ENCODE results near the gene LMX1B.

Gene LMX1B

DNA sequence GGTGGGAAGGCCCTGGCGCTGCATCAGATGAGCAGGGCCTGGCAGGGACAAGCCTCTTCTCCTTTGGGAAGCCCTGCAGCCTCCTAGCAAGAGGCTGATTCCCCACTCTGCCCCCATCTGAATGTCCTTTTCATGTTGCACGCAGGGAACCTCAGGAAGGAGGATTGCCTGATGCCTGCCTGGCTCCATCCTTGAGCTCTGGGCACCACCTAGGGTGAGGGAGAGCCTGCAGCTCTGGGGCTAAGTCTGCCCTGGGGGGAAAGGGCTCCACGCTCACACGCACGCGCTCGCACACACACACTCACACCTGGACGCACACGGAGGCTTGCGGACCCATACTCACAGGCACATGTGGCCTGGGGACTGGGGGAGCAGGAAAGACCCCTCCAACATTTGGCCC is 86.6 kb downstream of the LMX1B start:
- no peak overlapping the region for H3K18ac ChIP-seq (ENCODE audit: low read length)
- no peak overlapping the region for H3K4ac ChIP-seq (ENCODE audit: low read depth, low read length)
- no peak overlapping the region for H3K4me2 ChIP-seq (ENCODE audit: low read length)
- H3K27me3 ChIP-seq (ENCODE audit: insufficient read depth, low read length), result no peaks in the 10 kb centered on the region
- H4K12ac ChIP-seq (ENCODE audit: low read depth, low read length), result no peak overlapping the region
- no peak overlapping the region for H4K8ac ChIP-seq (ENCODE audit: low read depth, low read length)
- H3K4me1 ChIP-seq (ENCODE audit: control insufficient read depth in 1 of 2, insufficient read depth in 2 of 2, low read length in 2 of 2), result peaks cover 5 to 11% of the 10 kb centered on the region in 2 experiments
- H3K9ac ChIP-seq (ENCODE audit: low read length), result no peak overlapping the region
- H2BK12ac ChIP-seq (ENCODE audit: low read length), result no peak overlapping the region
- no peak overlapping the region for H2AK5ac ChIP-seq (ENCODE audit: low read length)
- no peaks in the 10 kb centered on the region for H3K9me3 ChIP-seq (ENCODE audit: insufficient read depth, low read depth, low read length)
- H2BK5ac ChIP-seq (ENCODE audit: low read depth, low read length, poor library complexity), result no peak overlapping the region
- no peaks in the 10 kb centered on the region for H3K79me1 ChIP-seq (ENCODE audit: low read length)
- H3K79me2 ChIP-seq (ENCODE audit: control insufficient read depth, insufficient read depth, low read length, poor library complexity), result no peaks in the 10 kb centered on the region
- DNase-seq, result no peak
- no peak overlapping the region for H3K14ac ChIP-seq (ENCODE audit: low read length)
- WGBS (ENCODE audit: extremely low coverage, insufficient coverage, insufficient read length), result no CpG with 5 or more reads among the region's 10 CpGs
- H2AFZ ChIP-seq (ENCODE audit: insufficient read depth, low read length, poor library complexity), result no peak overlapping the region
- H3K23ac ChIP-seq (ENCODE audit: low read length), result no peak overlapping the region
- H4K91ac ChIP-seq (ENCODE audit: low read depth, low read length), result no peak overlapping the region
- no peaks in the 10 kb centered on the region for H3K36me3 ChIP-seq (ENCODE audit: control insufficient read depth in 1 of 2, insufficient read depth in 2 of 2, low read length in 2 of 2)
- no peak overlapping the region for H3K27ac ChIP-seq (ENCODE audit: low read depth, low read length)
- H2BK120ac ChIP-seq (ENCODE audit: insufficient read depth, low read length, poor library complexity), result no peak overlapping the region
- no peak overlapping the region for H3K4me3 ChIP-seq (ENCODE audit: low read depth, low read length)

DNA sequence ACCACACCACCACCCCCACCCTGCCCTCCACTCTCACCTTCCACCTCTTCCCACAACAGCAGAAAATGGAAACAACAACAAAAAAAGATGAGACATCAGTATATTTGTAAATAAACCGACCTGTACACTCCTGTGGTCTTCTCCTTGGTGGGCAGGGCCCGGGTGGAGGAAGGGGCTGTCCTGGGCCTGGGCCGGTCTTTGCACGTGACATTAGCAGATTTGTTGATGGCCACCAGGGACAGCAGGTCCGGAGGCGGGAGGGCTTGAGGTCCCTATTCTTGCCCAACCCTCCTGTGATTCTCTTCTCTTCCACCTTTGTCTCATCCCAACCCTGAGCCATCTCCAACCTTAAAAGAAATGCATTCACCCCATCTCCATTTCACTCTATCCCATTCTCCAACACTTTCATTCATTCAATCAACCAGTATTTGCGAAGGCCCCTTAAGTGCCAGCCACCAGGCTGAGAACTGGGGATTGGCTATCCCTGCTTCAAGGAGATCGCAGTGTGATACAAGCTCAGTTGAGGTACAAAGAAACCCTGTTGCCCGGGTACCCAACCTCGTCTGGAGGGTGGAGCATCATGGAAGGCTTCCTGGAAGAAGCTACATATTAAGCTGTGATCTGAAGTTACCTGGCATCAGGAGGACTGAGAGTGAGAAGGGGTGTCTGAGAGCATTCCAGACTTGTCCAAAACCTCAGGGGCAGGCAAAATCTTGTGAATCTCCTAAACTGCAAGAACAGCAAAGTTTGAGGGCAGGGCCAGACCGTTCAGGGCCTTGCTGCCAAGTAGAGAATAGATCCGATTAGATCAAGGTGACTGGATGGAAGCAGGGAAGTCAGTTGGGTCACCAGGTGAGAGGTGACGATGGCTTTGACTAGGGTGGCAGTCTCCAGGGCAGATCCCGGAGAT is 87.4 kb downstream of the LMX1B start:
- Histone ChIP-seq H2AK5ac (ENCODE audit: low read length) (no peak overlapping the region), H3K27me3 (ENCODE audit: insufficient read depth, low read length) (no peaks in the 10 kb centered on the region), H2AFZ (ENCODE audit: insufficient read depth, low read length, poor library complexity) (no peak overlapping the region), H2BK120ac (ENCODE audit: insufficient read depth, low read length, poor library complexity) (no peak overlapping the region), H3K14ac (ENCODE audit: low read length) (no peak overlapping the region), H3K4me2 (ENCODE audit: low read length) (no peak overlapping the region), H3K18ac (ENCODE audit: low read length) (no peak overlapping the region), H3K4me1 (ENCODE audit: control insufficient read depth in 1 of 2, insufficient read depth in 2 of 2, low read length in 2 of 2) (peaks cover 5 to 11% of the 10 kb centered on the region in 2 experiments), H3K9me3 (ENCODE audit: insufficient read depth, low read depth, low read length) (peaks cover 2% of the 10 kb centered on the region), H3K27ac (ENCODE audit: low read depth, low read length) (no peak overlapping the region), H4K8ac (ENCODE audit: low read depth, low read length) (no peak overlapping the region), H3K4ac (ENCODE audit: low read depth, low read length) (no peak overlapping the region), H3K9ac (ENCODE audit: low read length) (no peak overlapping the region), H3K36me3 (ENCODE audit: control insufficient read depth in 1 of 2, insufficient read depth in 2 of 2, low read length in 2 of 2) (no peaks in the 10 kb centered on the region), H3K79me2 (ENCODE audit: control insufficient read depth, insufficient read depth, low read length, poor library complexity) (no peaks in the 10 kb centered on the region), H4K12ac (ENCODE audit: low read depth, low read length) (no peak overlapping the region), H3K4me3 (ENCODE audit: low read depth, low read length) (no peak overlapping the region), H3K23ac (ENCODE audit: low read length) (no peak overlapping the region), H2BK12ac (ENCODE audit: low read length) (no peak overlapping the region), H2BK5ac (ENCODE audit: low read depth, low read length, poor library complexity) (no peak overlapping the region), H3K79me1 (ENCODE audit: low read length) (no peaks in the 10 kb centered on the region), H4K91ac (ENCODE audit: low read depth, low read length) (no peak overlapping the region)
- no CpG with 5 or more reads among the region's 14 CpGs for WGBS (ENCODE audit: extremely low coverage, insufficient coverage, insufficient read length)
- DNase-seq, result no peak

DNA sequence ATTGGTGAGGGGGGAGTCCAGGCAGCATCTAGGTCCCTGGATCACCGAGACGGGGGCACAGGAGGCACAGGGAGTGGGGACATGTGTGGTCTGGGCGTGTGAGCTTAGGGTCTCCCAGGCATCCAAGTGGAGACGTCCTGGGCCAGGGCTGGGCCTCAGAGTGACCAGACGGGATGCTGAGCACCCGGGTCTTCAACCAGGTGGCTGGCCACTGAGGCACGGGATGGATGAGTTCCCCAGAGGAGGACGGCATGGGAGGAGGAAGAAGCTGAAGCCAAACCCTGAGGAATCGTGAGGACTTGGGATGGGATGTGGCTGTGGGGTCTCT is 88.0 kb downstream of the LMX1B start:
- Histone ChIP-seq H3K36me3 (ENCODE audit: control insufficient read depth in 1 of 2, insufficient read depth in 2 of 2, low read length in 2 of 2) (no peaks in the 10 kb centered on the region), H3K4ac (ENCODE audit: low read depth, low read length) (no peak overlapping the region), H2BK5ac (ENCODE audit: low read depth, low read length, poor library complexity) (no peak overlapping the region), H2BK12ac (ENCODE audit: low read length) (no peak overlapping the region), H2AFZ (ENCODE audit: insufficient read depth, low read length, poor library complexity) (no peak overlapping the region), H4K12ac (ENCODE audit: low read depth, low read length) (no peak overlapping the region), H3K9me3 (ENCODE audit: insufficient read depth, low read depth, low read length) (peaks cover 2% of the 10 kb centered on the region), H3K9ac (ENCODE audit: low read length) (no peak overlapping the region), H3K27ac (ENCODE audit: low read depth, low read length) (no peak overlapping the region), H3K79me1 (ENCODE audit: low read length) (no peaks in the 10 kb centered on the region), H3K4me2 (ENCODE audit: low read length) (no peak overlapping the region), H3K79me2 (ENCODE audit: control insufficient read depth, insufficient read depth, low read length, poor library complexity) (no peaks in the 10 kb centered on the region), H4K8ac (ENCODE audit: low read depth, low read length) (no peak overlapping the region), H3K4me3 (ENCODE audit: low read depth, low read length) (no peak overlapping the region), H4K91ac (ENCODE audit: low read depth, low read length) (no peak overlapping the region), H3K4me1 (ENCODE audit: control insufficient read depth in 1 of 2, insufficient read depth in 2 of 2, low read length in 2 of 2) (peaks cover 5 to 11% of the 10 kb centered on the region in 2 experiments), H3K18ac (ENCODE audit: low read length) (no peak overlapping the region), H2AK5ac (ENCODE audit: low read length) (no peak overlapping the region), H3K23ac (ENCODE audit: low read length) (no peak overlapping the region), H3K27me3 (ENCODE audit: insufficient read depth, low read length) (no peaks in the 10 kb centered on the region), H3K14ac (ENCODE audit: low read length) (no peak overlapping the region), H2BK120ac (ENCODE audit: insufficient read depth, low read length, poor library complexity) (no peak overlapping the region)
- WGBS (ENCODE audit: extremely low coverage, insufficient coverage, insufficient read length), result no CpG with 5 or more reads among the region's 9 CpGs
- no peak for DNase-seq

DNA sequence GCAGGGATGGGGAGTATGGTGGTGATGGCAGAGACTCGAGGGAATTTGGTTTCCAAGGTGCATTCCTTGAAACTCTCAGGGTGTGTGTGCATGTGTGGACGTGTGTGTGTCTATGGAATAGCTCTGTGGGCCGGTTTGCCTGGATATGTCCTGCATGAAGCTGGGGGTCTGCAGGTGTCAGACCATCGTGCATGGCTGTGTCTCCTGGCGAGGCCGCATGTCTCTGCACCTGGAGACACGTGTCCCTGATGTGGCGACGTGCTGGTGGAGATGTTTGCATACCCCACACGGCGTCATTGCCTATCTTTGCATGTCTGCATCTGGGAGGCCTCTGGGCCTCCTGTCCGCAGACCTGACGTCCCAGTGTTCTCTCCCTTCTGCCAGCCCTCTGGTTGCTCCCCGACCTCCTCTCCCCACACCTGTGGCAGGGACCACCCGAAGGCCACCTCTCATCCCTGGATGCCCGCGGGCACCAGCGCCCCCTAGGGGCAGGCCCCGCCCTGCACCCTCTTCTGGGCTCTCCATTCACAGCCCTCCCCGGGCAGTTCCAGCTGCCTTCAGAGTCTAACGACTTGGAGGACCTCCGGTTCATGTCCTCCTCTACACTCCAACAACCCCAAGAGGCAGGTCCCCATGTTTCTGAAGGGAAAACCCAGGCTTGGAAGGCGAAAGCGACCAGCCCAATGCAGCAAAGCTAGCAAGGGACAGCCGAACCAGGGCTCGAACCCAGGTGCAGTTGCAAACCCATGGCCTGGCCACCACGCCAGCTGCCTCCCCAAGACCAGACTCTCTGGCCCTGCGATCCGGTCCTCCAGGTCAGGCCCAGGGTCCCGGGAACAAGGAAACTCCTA is 88.6 kb downstream of the LMX1B start:
- H2BK120ac ChIP-seq (ENCODE audit: insufficient read depth, low read length, poor library complexity), result no peak overlapping the region
- H3K23ac ChIP-seq (ENCODE audit: low read length), result no peak overlapping the region
- no peak overlapping the region for H2AFZ ChIP-seq (ENCODE audit: insufficient read depth, low read length, poor library complexity)
- H3K27me3 ChIP-seq (ENCODE audit: insufficient read depth, low read length), result no peaks in the 10 kb centered on the region
- no peak overlapping the region for H3K4me3 ChIP-seq (ENCODE audit: low read depth, low read length)
- no peak overlapping the region for H2AK5ac ChIP-seq (ENCODE audit: low read length)
- H3K4me2 ChIP-seq (ENCODE audit: low read length), result no peak overlapping the region
- no peak overlapping the region for H2BK12ac ChIP-seq (ENCODE audit: low read length)
- H3K36me3 ChIP-seq (ENCODE audit: control insufficient read depth in 1 of 2, insufficient read depth in 2 of 2, low read length in 2 of 2), result no peaks in the 10 kb centered on the region
- H4K91ac ChIP-seq (ENCODE audit: low read depth, low read length), result no peak overlapping the region
- H4K8ac ChIP-seq (ENCODE audit: low read depth, low read length), result no peak overlapping the region
- no peak overlapping the region for H3K9ac ChIP-seq (ENCODE audit: low read length)
- no peak overlapping the region for H3K4ac ChIP-seq (ENCODE audit: low read depth, low read length)
- no peaks in the 10 kb centered on the region for H3K79me1 ChIP-seq (ENCODE audit: low read length)
- peaks cover 2% of the 10 kb centered on the region for H3K9me3 ChIP-seq (ENCODE audit: insufficient read depth, low read depth, low read length)
- no peak overlapping the region for H2BK5ac ChIP-seq (ENCODE audit: low read depth, low read length, poor library complexity)
- H3K14ac ChIP-seq (ENCODE audit: low read length), result no peak overlapping the region
- no peak overlapping the region for H4K12ac ChIP-seq (ENCODE audit: low read depth, low read length)
- peaks cover 5 to 11% of the 10 kb centered on the region in 2 experiments for H3K4me1 ChIP-seq (ENCODE audit: control insufficient read depth in 1 of 2, insufficient read depth in 2 of 2, low read length in 2 of 2)
- H3K79me2 ChIP-seq (ENCODE audit: control insufficient read depth, insufficient read depth, low read length, poor library complexity), result no peaks in the 10 kb centered on the region
- H3K18ac ChIP-seq (ENCODE audit: low read length), result no peak overlapping the region
- H3K27ac ChIP-seq (ENCODE audit: low read depth, low read length), result no peak overlapping the region
- no CpG with 5 or more reads among the region's 30 CpGs for WGBS (ENCODE audit: extremely low coverage, insufficient coverage, insufficient read length)
- no peak for DNase-seq

Measured in trophoblast cell (in vitro differentiated cells and primary cell).